Caco-2 (cell line): Measurements from ENCODE around the gene SYF2. TPM values are rescaled to one million over a fixed set of nuclear protein-coding genes. Genes with fewer than 3 reads are reported as not detected.

Source experiments
- BruUV-seq: library from RNA; stranded (reverse); fragments of 400-500 nt; replicated peaks from 2 replicates; lab custom pipeline; 2021; lab: Mats Ljungman, UMichigan
- CTCF ChIA-PET: fragments of 300-600 bp; sonication (Branson Sonifier 250); formaldehyde crosslinking; loops from one replicate; lab custom pipeline; 2022; ENCODE audit warnings: antibody characterized with exemption; lab: Charles Lee
- POLR2A ChIA-PET: fragments of 300-600 bp; sonication (Branson Sonifier 250); formaldehyde crosslinking; loops from one replicate; lab custom pipeline; 2022; ENCODE audit warnings: antibody characterized with exemption; lab: Charles Lee
- DNase-seq, 2 experiments: peaks; one replicate each; pipeline versions ENCODE4 v3.0.0 to v3.0.0-alpha.2; 2020 to 2022
- H3K27me3 ChIP-seq: replicated peaks from 2 replicates; pipeline ENCODE4 v1.6.0; 2011; ENCODE audit warnings: low read length; ENCODE audit not compliant: control insufficient read depth, insufficient read depth
- H3K36me3 ChIP-seq: 2 replicates; pipeline ENCODE4 v1.5.1; 2011; ENCODE audit warnings: low read length; ENCODE audit not compliant: control insufficient read depth, insufficient read depth
- H3K4me1 ChIP-seq: fragments of 250-450 bp; sonication (Bioruptor Pico); 2 replicates; pipeline ENCODE4 v1.5.1; 2020; ENCODE audit warnings: mild to moderate bottlenecking
- H3K4me3 ChIP-seq: 2 replicates; pipeline ENCODE4 v1.5.1; 2011; ENCODE audit warnings: low read depth, mild to moderate bottlenecking, control low read depth, low read length
- H3K9me3 ChIP-seq: fragments of 250-450 bp; sonication (Bioruptor Pico); 2 replicates; pipeline ENCODE4 v1.5.1; 2020; ENCODE audit warnings: mild to moderate bottlenecking, moderate library complexity
- H3K27ac Mint-ChIP-seq: one replicate; pipeline ENCODE4 v1.8.0; 2022; ENCODE audit warnings: mixed read lengths; ENCODE audit not compliant: unreplicated experiment
- H3K27me3 Mint-ChIP-seq: one replicate; pipeline ENCODE4 v1.8.0; 2022; ENCODE audit warnings: mixed read lengths; ENCODE audit not compliant: insufficient read depth, unreplicated experiment
- H3K36me3 Mint-ChIP-seq: one replicate; pipeline ENCODE4 v1.8.0; 2022; ENCODE audit warnings: mild to moderate bottlenecking, mixed read lengths; ENCODE audit not compliant: insufficient read depth, unreplicated experiment
- H3K4me1 Mint-ChIP-seq: one replicate; pipeline ENCODE4 v1.8.0; 2022; ENCODE audit warnings: low read depth, mixed read lengths; ENCODE audit not compliant: unreplicated experiment
- H3K4me3 Mint-ChIP-seq: one replicate; pipeline ENCODE4 v1.8.0; 2022; ENCODE audit warnings: mild to moderate bottlenecking, moderate library complexity, mixed read lengths; ENCODE audit not compliant: unreplicated experiment
- H3K9me3 Mint-ChIP-seq: one replicate; pipeline ENCODE4 v1.8.0; 2022; ENCODE audit warnings: mixed read lengths; ENCODE audit not compliant: unreplicated experiment
- intact Hi-C: fragments of 100-400 bp; cut with micrococcal nuclease; formaldehyde crosslinking; loops from one replicate; pipeline ENCODE4 v1.10.0; 2022; ENCODE audit not compliant: unreplicated experiment
- total RNA-seq: library from RNA; stranded (reverse); gene quantifications from 2 replicates; pipeline ENCODE4 v1.2.3, GENCODE V29; 2022
- TF ChIP-seq, protein P1 (sequence below), 2 experiments: fragments of 200-600 bp in 1 of 2; IDR thresholded peaks; 1 replicate in 1 of 2; 2 replicates in 1 of 2; pipeline versions ENCODE4 v1.5.1 to v1.8.0; 2011 to 2022; ENCODE audit warnings: antibody characterized with exemption in 1 of 2, control low read depth in 1 of 2, inconsistent platforms in 1 of 2, low read depth in 1 of 2, low read length in 1 of 2, mild to moderate bottlenecking in 1 of 2, moderate library complexity in 1 of 2; ENCODE audit not compliant: insufficient read depth in 1 of 2, severe bottlenecking in 1 of 2, unreplicated experiment in 1 of 2

Gene SYF2
- total RNA-seq, 1 experiment from 2014 or later: 32.3 TPM

DNA sequence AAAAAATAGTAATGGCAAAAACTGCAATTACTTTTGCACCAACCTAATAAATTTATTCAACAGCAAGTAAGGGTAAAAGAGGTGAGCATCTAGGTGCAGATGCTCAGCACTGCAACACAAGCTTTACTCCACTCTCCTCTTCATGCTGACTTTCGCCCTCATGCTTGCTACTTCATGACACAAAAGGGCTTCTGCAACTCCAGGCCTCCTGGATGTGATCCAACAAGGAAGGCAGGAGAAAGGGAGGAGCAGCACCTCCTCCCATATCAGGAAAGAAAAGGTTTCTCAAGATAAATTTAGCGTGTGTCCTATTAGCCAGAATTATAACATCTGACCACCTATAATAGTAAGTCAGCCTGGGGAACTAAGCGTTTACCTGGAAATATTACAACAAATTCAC lies 11.6 kb downstream of the SYF2 start:
- CTCF ChIA-PET: no interaction called here

DNA sequence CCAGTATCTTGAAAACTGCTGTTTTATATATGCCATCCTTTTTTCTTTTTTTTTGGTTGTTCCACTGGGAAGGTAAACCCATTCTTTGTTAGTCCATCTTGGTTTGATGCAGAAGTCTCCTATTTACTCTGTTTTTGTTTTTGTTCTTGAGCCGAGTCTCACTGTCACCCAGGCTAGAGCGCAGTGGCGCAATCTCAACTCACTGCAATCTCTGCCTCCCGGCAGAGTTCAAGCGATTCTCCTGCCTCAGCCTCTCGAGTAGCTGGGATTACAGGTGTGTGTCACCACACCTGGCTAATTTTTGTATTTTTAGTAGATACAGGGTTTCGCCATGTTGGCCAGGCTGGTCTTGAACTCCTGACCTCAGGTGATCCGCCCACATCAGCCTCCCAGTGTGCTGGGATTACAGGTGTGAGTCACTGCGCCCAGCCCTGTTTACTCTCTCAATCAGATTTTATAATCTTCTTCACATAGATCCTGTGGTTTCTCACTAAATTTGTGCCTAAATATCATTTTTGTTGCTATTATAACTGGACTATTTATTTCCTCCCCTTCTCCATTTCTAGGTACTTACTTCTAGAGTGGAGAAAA lies 12.5 kb downstream of the SYF2 start:
- Mint-ChIP-seq H3K27me3 (no peaks in the 10 kb centered on the region), H3K27ac (peak overlapping the region; percentile 65), H3K9me3 (no peaks in the 10 kb centered on the region), H3K4me3 (peak overlapping the region; percentile 54), H3K4me1 (peaks cover 18% of the 10 kb centered on the region), H3K36me3 (peaks cover 48% of the 10 kb centered on the region)
- intact Hi-C loops: loop anchor here (10.0 kb wide), 1 partner anchor 725 kb away; no protein-coding TSS in a partner anchor
- Histone ChIP-seq H3K4me1 (peaks cover 17% of the 10 kb centered on the region), H3K9me3 (no peaks in the 10 kb centered on the region), H3K4me3 (no peak overlapping the region), H3K36me3 (no peaks in the 10 kb centered on the region), H3K27me3 (no peaks in the 10 kb centered on the region)
- no TSS peak for BruUV-seq
- no peak for DNase-seq
- POLR2A ChIA-PET: no interaction called here
- CTCF ChIA-PET: no interaction called here
- TF ChIP-seq, protein P1, sequence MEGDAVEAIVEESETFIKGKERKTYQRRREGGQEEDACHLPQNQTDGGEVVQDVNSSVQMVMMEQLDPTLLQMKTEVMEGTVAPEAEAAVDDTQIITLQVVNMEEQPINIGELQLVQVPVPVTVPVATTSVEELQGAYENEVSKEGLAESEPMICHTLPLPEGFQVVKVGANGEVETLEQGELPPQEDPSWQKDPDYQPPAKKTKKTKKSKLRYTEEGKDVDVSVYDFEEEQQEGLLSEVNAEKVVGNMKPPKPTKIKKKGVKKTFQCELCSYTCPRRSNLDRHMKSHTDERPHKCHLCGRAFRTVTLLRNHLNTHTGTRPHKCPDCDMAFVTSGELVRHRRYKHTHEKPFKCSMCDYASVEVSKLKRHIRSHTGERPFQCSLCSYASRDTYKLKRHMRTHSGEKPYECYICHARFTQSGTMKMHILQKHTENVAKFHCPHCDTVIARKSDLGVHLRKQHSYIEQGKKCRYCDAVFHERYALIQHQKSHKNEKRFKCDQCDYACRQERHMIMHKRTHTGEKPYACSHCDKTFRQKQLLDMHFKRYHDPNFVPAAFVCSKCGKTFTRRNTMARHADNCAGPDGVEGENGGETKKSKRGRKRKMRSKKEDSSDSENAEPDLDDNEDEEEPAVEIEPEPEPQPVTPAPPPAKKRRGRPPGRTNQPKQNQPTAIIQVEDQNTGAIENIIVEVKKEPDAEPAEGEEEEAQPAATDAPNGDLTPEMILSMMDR (IDR thresholded peaks at IDR 0.05; ENCODE audit: insufficient read depth in 1 of 2, low read depth in 1 of 2, low read length in 1 of 2, severe bottlenecking in 1 of 2, unreplicated experiment in 1 of 2): no peak

More for the DNA sequence above, 11.6 kb downstream of the SYF2 start:
- no peak for DNase-seq
- no peak overlapping the region for H3K4me3 Mint-ChIP-seq
- POLR2A ChIA-PET: no interaction called here
- H3K27me3 ChIP-seq: no peaks in the 10 kb centered on the region
- intact Hi-C loops: no loop called here
- no peaks in the 10 kb centered on the region for H3K27me3 Mint-ChIP-seq
- no peaks in the 10 kb centered on the region for H3K36me3 ChIP-seq
- H3K9me3 ChIP-seq: no peaks in the 10 kb centered on the region
- no peak overlapping the region for H3K4me3 ChIP-seq
- no peak overlapping the region for H3K27ac Mint-ChIP-seq
- TF ChIP-seq, protein P1 (IDR thresholded peaks at IDR 0.05; ENCODE audit: insufficient read depth in 1 of 2, low read depth in 1 of 2, low read length in 1 of 2, severe bottlenecking in 1 of 2, unreplicated experiment in 1 of 2): no peak
- no peaks in the 10 kb centered on the region for H3K9me3 Mint-ChIP-seq
- H3K4me1 Mint-ChIP-seq: peaks cover 18% of the 10 kb centered on the region
- H3K4me1 ChIP-seq: peaks cover 17% of the 10 kb centered on the region
- BruUV-seq: no TSS peak
- H3K36me3 Mint-ChIP-seq: peaks cover 52% of the 10 kb centered on the region

- intact Hi-C loops: loop anchor here (10.0 kb wide), 1 partner anchor 727 kb away; no protein-coding TSS in a partner anchor
- Mint-ChIP-seq H3K36me3 (peaks cover 40% of the 10 kb centered on the region), H3K9me3 (no peaks in the 10 kb centered on the region), H3K4me1 (peaks cover 18% of the 10 kb centered on the region), H3K27ac (no peak overlapping the region), H3K27me3 (no peaks in the 10 kb centered on the region), H3K4me3 (no peak overlapping the region)
- CTCF ChIA-PET: no interaction called here
- peaks cover 23% of the 10 kb centered on the region for H3K4me1 ChIP-seq
- H3K27me3 ChIP-seq: no peaks in the 10 kb centered on the region
- POLR2A ChIA-PET: no interaction called here
- no peaks in the 10 kb centered on the region for H3K9me3 ChIP-seq
- TF ChIP-seq, protein P1 (IDR thresholded peaks at IDR 0.05; ENCODE audit: insufficient read depth in 1 of 2, low read depth in 1 of 2, low read length in 1 of 2, severe bottlenecking in 1 of 2, unreplicated experiment in 1 of 2): no peak
- H3K36me3 ChIP-seq: no peaks in the 10 kb centered on the region
- BruUV-seq: no TSS peak
- no peak overlapping the region for H3K4me3 ChIP-seq
- DNase-seq: no peak
Observed at GRCh38 chr1:25217598-25218232, 14.6 kb downstream of the SYF2 start.
